CD4-positive, alpha-beta T cell treated with Interleukin-1 beta for 1 hour (primary cell): ENCODE data around the gene ACOX1.

ENCODE experiments used
- DNase-seq, 2 donors: peaks; one replicate each; pipeline ENCODE4 v3.0.0-alpha.2; 2020 to 2022

The ACOX1 gene

DNA sequence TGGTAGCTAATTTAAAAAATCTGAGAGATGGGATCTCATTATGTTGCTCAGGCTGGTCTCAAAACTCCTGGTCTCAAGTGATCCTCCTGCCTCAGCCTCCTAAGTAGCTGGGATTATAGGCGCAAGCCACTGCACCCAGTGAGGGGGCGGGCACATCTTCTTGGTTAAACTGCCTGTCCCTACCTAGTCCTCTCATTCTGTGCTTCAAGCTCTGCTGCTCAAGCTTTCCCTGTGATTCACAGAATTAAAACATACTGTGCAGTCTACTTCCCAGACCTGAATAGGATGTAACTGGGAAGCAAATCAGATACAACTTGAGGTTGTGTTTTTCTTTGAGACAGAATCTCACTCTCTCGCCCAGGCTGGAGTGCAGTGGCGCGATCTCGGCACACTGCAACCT lies 76.6 kb downstream of the ACOX1 start:
- no peak for DNase-seq

DNA sequence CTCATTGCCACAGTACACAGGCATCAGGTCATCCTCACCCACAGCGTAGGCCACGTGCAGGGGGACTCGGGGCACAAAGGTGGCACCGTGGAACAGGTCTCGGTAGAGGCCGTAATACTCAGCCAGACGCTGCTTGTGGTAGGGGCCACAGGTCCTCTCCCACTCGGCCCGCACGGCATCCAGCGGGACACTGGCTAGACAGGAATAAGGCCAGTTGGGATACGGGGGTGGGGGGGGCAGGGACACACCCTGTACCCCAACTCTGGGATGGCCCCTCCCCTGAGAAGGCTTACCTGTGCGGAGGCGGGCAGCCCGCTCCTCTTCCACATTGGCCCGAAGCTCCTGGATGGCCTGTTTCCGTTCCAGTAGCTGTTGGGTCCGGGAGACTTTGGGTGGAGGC lies 77.2 kb downstream of the ACOX1 start:
- DNase-seq = no peak

DNA sequence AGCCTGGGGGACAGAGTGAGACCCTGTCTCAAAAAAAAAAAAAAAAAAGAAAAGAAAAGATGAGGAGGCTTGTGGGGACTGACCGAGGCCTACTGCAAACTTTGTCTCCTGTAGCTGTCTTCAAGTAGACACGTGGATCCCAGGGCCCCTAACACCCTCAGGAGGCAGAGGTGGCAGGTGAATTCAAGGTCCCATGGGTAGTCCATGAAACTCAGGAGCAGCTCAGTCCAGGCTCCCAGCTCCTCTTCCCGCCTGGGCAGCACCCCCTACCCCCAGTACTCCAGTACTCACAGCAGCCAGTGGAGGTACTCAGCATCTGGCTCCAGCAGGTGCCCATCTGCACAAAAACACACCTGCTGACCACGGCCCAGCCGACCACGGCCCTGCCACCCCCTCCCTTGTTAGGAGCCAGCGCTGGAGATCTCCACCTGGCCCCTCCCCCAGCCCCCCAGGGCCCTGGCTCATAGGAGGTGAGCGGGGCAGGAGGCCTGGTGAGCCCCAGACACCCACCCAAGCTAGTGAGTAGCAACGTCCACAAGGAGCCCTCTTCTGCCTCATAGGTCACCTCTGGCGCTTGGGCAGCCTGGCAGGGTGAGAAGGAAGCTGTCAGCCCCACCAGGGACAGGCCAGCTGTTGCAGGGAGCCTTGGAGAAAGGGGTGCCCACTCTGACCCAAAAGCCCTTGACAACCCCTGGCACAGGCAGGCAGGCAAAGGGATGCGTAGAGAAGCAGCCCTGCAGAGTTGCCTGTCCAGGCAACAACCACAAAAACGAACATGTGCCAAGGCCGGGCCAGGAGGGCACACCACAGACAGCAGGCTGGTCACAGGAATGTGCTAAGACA lies 78.1 kb downstream of the ACOX1 start:
- DNase-seq = no peak

DNA sequence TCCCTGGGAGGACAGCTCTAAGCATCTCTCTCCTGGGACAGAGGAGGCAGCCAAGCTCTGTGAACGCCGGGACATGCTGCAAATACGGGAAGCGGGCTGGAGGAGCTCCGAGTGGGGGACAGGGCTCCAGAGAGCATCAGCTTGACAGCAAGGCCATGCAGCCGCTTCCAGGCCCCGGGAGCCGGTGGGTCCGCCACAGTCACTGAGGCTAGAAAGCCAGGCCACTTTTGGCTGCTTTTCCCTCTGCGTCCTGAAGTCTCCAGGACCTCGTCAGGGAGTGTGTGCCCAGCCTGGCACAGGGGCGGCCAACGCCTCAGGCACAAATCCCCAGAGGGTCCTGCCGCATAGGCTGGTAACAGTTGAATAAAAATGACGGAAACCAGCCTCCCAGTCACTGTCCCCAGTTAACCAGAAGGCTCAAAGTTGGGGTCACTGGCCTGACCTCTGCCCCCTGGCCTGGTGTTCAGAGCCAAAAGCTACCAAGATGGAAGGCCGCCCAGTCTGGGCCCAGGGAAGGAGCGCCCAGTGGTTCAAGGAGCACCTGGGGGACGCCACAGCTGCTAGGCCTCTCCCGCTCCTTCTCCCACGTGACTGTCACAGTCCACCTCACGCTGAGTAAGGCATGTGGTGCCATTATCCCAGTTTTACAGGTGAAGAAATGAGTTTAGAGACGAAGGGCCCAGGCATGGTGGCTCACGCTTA lies 79.0 kb downstream of the ACOX1 start:
- no peak for DNase-seq

DNA sequence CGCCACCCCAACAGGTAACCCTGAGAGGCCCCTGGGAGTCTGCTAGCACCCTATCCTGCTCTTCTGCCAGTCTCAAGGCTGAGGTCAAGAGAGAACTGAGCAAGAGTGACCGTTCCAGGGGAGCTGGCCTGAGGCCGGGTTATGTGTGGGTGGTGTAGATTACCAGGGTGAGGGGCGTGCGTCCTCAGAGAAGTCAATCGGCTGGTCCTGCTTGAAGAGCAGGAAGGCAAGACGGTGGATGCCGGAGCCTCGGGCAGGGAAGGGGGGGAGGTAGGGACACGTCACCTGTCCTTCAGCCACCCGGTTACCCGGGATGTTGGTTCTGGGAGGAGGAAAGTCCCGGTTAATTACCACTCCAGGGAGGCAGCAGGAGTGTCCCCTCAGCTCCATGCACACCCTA lies 79.6 kb downstream of the ACOX1 start:
- no peak for DNase-seq

GRCh38 chr17:75898791-75899190 lies 80.2 kb downstream of the ACOX1 start:
- no peak for DNase-seq

DNA sequence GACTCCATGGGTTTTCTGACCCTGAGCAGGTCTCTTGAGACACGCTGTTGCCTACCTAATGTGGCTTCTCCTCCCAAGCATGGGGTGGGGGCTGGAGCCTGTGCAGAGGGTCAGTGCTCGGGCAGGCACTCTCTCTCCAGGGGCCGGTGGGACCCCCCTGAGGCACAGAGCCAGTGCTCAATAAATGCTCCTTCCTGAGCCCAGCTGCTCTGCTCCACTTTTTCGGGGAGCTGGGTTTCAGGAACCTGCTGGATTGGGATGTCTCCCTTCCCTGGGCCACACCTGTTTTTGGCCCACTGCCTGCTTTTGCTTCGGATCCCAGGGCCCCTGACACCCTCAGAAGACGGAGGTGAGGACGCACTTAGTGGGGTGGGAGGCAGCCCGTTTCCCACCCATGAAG lies 80.9 kb downstream of the ACOX1 start:
- no peak for DNase-seq

DNA sequence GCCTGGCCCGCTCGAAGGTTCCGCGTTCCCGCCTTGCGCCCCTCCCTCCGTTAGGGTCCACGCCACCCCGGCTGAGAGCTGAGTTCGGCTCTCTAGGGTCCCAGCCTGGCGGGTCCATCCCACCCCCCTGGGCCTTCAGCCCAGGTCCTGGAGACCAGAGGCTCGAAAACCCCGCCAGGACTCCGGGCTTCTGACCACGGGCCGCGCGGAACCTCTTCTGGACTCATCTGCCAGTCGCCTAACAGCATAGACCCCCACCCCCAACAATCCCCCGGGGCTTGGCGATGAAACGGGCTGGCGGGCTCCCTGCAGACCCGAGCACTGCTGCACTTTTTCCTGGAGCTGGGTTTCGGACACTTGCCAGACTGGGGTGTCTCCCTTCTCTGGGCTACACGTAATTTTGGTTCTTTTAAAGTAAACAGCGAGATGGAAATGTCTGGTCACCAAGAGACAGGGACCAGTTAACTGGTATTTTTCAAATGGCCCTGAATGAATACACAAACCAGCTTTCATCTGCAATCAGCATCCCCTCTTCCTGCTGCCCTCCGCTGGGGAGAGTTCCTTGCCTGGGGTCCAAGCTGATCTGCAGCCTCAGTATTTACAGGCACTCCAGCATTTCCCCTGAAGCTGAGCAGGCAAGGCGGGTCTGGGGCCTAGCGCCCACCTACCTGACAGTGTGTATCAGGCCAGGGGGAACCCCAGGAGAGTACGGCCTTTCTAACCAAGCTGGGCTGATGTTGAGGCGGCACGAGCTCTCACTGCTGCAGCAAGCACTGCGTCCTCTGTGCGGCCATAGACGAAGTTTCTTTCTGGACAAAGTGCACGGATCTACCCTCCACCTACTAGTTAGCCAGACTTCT lies 81.6 kb downstream of the ACOX1 start:
- no peak for DNase-seq

GRCh38 chr17:75896415-75897159 lies 82.4 kb downstream of the ACOX1 start, which contains the start of gene TRIM65:
Gene TRIM65 (minus strand): TSS chr17:75896951. CDS start chr17:75896937, 14 bp downstream.
- peak; percentile 81 to 83 for DNase-seq

DNA sequence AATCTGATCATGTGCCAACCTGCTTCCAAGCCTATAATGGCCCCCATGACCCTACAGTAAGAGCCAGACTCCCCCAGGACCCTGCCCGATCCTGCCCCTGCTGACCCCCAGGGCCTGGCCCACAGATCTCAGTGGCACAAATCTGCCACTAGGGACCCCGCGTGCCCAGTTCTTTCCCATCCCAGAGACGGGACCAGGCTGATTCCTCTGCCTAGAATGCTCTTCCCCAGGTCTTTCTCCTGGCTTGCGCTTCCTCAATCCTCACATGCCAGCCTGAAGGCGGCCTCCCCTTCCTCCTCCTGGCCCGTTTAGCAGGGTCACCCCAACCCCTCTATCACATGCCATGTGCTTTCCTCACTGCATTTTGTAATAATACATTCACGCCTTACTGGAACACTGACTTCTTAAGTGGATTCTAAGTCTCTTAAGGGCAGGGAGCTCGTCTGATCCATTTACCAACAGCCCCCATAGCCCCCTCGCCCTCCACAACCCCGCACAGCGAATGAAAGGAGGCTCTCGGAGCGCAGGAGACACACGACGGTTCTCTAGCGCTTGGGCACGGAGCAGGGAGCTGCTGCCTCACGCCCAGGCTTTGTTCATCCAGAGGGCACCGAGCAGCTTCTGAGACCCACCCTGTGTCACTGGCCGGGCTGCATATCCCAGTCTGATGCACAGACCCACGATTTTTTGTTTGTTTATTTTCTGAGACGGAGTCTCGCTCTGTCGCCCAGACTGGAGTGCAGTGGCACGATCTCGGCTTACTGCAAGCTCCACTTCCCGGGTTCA lies 83.4 kb downstream of the ACOX1 start:
- no peak for DNase-seq

DNA sequence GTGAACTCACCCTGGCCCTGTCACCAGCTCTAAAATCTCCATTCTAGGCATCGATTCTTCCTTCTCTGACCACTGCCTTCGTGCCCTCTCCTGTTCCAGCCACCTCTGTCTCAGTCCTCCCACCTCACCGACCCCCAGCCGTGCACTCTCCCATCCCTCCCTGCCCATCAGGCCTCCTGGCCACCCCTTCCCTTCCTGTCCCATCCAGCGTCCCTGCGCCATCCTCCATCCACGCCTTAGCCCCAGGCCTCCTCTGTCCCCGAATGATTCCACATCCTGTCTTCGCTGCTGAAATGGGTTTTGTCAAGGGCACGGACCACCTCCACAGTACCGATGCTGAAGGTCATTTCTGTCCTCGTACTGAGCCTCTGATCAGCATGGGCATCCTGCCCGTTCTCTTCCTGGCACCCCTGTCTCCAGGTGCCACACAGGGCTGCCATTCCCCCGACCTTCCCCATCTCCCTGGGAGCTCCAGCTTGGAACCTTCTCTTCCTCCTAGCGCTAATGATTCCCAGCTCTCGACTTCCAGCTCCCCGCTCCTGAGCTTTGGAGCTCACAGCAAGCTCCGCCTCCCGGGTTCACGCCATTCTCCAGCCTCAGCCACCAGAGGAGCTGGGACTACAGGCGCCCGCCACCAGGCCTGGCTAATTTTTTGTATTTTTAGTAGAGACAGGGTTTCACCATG lies 84.8 kb downstream of the ACOX1 start:
- DNase-seq = no peak

DNA sequence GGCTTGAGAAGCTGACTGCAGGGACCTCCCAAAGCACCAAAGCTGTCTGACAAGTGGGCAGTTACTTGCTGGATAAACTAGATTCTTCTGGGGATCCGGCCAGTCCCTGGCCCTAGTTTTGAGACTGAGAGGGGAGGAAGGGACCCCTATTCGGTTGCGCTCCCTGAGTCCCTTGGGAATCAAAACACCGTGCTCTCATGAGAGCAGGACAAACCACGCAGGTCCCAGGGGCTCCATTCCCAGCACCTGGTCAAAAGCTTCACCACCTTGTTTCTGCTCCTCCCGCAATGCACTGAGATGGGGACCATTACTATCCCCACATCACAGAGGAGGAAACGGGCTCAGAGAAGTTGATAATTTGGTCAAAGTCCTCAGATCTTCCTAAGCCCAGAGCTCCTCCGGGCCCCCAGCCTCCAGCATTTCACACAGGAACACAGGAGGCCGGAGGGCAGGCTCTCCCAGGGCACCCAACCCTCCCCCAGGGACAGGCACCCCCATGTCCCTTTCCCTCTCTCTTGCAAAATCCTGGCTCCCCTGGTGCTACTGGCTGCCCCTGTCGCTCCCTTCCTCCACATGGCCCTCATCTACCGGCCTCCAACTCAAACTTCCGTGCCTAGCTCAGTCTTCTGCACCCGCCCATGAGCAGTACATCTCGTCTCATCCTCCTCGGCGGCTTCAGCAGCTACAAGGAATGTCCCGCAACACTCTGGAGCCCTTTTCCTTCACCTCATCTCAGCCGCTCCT lies 85.5 kb downstream of the ACOX1 start:
- DNase-seq = no peak

DNA sequence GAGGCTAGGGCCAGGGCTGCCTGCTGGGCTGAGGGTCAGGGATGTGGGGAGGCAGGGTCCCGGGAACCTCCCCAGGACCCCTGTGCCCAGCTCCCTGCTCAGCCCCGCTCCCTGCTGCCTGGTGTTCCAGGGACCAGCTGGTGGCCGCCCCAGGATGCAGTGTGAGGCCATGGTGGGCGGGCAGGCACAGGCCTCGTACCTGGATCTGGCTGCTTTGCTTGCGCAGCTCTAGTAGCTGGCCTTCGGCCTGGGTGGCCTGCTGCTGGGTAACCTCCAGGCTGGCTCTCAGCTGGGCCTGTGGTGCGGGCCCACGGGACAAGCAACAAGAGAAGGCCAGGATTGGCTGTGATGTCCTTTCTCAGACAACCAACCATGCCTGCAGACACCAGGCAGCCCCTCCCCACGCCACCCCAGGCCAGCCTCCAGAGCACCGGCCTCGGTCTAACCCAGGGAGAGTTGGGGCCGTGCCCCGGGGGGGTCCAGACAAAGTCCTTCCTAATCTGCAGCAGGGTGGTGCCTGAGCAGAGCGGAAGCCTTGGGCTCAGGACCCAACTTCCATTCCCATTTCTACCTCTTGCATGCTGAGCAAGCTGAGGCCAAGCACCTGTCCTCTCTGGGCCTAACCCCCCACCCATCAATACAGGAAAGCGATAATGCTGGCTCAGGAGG lies 86.3 kb downstream of the ACOX1 start:
- DNase-seq = no peak

- DNase-seq = no peak
Observed at GRCh38 chr17:75891605-75892555, 87.1 kb downstream of the ACOX1 start.
